Urothelium cell line (cell line): ENCODE measurements around the gene DPYSL4.

Source experiments
- DNase-seq: peaks from one replicate; pipeline ENCODE4 v3.0.0; 2011; ENCODE audit warnings: low spot score, mixed read lengths
- FAIRE-seq: peaks from 2 replicates; lab custom pipeline; 2011; peaks lifted over from hg19 to GRCh38; lab: Jason Lieb, UNC

The DPYSL4 gene

DNA sequence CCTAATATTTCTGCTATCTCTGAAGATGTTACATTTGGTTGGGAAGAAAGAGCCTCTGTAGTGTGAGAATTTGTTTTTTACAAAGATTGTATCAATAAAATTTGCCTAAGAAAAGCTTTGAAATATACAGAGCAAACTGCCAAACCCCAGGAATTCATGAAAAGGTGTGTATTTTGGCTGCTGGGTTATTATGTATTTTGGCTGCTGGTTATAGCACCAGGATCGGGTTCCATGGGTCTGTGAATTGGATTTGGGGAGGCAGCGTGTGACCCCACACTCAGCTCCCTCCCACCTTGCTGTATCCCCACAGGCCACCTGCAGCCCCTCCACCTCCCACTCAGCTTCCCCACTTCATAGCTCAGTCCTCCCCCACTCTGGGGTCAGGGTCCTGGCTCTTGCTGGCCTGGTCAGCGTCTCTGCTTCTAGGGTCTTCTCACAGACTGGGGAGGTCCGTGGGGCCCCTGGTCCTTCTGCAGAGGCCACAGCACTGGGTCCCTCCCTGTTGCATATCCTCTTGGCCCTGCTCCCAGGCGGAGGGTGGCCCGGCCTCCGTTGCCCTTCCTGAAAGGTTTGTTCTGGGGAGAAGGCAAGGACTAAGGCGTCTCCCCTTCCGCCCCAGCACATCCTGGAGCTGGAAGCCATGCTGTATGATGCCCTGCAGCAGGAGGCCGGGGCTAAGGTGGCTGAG, 24.0 kb upstream of the DPYSL4 start:
- DNase-seq, result no peak

DNA sequence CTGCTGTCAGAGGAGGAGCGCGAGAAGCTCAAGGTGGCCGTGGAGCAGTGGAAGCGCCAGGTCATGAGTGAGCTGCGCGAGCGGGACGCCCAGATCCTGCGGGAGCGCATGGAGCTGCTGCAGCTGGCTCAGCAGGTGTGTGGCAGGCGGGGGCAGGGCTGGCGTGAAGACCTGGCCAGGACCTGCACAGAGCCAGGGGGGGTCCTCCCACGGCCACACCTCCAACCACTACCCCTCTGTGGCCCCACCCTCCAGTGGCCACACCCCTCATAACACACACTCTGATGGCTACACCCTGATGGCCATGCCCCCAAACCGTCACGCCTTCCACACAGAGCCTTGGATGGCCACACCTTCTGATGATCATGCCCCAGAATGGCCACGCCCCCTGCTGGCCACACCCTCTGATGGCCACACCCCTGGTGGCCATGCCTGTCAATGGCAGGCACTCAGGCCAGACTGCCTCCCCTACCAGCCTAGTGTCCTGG, 23.4 kb upstream of the DPYSL4 start:
- peak; percentile 24 for DNase-seq
- FAIRE-seq, result peak; percentile 69

More for the DNA sequence above, 24.0 kb upstream of the DPYSL4 start:
- FAIRE-seq, result no peak

- FAIRE-seq (no peak), DNase-seq (no peak)
These were observed 22.8 kb upstream of the DPYSL4 start for GRCh38 chr10:132163826-132164515.

GRCh38 chr10:132164761-132165278, 21.9 kb upstream of the DPYSL4 start:
- no peak for FAIRE-seq
- DNase-seq, result no peak

DNA sequence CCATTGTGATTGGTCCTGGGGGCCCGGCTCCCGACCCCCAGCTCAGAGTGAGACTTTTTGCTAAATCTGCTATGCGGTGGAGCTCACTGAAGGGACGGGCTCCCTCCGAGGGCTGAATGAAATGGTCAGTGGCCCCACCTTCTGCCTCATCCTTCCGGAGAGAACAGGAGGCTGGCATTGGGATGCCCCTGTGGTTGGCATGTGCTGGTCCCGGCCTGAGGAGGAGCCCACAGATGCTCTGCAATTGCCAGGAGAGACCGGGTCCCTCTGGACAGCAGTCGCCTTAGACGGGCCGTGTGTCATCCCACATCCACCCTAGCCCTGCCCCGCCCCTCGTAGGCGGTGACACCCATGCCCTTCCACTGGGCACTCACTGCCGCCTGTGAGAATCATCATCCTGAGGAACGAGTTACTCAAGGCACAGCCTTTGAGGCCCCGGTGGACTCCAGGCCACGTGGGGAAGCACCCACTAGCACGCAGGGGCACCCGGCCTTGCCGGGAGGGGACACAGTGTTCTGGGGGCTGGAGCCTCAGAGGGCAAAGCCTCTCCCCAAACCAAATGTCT, 21.2 kb upstream of the DPYSL4 start:
- no peak for DNase-seq
- FAIRE-seq, result no peak

GRCh38 chr10:132166216-132166950, 20.4 kb upstream of the DPYSL4 start:
- FAIRE-seq (no peak), DNase-seq (no peak)

DNA sequence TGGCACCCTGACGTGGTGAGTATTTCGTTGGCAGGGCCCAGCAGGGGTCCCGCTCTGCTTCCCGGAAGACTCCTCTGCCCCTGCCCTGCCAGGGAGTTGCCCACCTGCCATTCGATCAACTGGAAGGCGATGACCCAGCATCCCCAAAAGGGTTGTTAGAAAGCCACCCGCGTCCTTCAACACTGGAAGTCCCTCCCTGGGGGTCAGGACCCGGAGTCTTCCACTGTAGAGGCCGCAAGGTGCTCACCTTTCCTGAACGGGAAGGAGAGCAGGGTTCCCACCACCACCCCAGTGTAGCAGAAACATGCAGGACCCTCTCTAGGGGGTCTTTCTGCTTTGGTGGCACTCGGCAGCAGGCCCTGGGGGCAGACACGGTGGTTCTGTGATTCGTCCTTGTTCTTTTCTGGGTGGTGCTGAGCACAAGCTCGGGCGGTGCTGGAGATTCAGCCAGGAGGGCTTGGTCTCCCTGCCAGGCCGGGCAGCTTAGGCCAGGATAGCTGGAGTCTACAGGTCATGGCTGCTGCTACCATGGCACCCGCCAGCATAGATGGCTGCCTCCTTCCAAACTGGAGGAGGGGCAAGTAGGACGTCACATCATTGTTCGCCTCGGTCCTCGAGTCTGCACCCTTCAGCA, 19.6 kb upstream of the DPYSL4 start:
- DNase-seq, result no peak
- no peak for FAIRE-seq

GRCh38 chr10:132167976-132168375, 18.8 kb upstream of the DPYSL4 start:
- DNase-seq (no peak), FAIRE-seq (no peak)

DNA sequence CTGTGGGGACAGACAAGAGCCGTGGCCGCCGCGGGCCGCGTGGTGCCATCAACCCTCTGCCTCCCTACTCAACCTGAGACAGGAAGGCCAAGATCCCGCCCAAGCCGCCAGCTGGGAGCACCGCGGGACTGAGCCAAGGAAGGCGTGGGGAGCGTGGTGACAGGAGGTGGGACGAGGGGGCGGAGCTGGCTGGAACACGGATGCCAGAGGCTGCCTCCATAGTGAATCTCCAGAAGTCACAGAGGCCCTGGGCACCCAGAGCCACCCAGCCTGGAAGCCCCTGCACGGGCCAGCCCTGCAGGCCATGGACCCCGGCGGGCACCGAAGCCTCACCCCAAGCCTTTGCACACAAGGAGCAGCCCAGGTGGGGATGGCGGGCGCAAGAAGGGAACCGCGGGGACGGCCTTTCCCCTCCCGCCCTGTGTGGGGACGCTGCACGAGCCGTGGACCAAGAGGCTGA, 18.1 kb upstream of the DPYSL4 start:
- FAIRE-seq (no peak), DNase-seq (no peak)

DNA sequence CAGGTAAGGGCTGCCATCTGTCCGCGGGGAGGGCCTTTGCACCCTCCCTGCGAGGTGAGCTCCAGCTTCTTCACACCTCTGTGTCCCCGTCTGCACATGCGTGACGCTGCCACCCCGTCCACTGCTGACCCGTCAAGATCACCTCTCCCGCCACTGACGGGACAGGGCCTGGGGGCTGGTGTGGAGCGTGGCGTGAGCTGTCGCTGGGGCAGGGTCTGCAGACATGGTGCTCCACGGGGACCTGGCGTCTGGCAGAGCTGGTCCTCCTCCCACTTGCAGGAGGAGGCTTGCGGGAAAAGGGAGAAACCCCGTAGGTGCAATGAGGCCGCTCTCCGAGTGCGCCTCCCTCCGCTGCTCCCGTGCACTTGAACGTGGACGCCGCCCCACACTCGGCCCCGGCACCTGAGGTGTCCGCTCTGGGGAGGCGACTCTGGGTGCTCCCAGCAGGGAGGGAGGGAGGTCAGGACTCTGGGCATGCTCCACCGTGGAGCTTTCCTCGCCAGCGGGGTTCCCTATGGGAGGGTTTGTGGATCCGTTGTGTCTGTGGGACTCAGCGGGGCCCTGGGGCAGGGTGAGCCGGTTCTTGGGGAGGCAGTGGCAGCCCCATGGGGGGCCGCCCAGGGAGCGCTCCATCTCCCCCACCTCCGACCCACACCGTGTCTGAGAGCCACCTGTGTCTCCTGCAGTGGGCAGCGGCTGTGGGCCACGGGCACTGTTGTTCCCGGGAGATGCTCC, 17.6 kb upstream of the DPYSL4 start:
- no peak for DNase-seq
- no peak for FAIRE-seq

DNA sequence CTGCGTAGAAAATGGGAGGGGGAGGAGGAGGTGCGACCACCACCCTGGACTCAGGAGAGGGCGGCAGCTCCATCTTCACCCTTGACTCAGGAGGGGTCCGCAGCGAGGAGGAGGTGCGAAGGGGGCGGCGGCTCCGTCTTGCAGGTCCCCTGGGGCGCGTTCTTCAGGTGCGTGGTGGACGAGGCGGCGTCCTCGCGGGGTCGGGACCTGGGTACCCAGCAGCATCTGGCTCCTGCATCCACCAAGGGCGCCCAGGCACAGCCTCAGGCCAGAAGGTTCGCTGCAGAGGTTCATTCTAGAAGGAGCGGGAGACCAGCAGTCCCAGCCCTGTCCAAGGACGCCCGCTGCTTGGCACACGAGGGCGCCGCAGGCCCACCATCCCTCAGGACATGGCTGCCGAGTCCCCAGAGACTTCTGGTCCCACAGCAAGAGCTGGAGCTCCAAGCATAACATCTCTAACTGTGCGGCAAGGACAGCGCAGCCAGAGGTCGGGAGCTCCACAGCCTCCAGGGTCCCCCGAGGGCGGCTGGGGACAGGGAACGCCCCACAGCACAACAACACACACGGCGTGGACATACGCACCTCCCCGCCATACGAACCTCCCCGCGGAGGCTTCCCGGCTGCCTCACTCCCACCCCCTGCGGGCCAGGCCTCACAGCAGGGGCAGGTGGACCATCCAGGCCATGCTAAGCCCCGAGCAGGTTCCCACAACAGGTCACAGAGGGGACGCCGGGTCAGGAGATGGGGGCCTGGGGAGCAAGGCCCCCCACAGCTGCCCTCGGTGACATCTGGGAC, 16.8 kb upstream of the DPYSL4 start:
- DNase-seq (no peak), FAIRE-seq (no peak)

DNA sequence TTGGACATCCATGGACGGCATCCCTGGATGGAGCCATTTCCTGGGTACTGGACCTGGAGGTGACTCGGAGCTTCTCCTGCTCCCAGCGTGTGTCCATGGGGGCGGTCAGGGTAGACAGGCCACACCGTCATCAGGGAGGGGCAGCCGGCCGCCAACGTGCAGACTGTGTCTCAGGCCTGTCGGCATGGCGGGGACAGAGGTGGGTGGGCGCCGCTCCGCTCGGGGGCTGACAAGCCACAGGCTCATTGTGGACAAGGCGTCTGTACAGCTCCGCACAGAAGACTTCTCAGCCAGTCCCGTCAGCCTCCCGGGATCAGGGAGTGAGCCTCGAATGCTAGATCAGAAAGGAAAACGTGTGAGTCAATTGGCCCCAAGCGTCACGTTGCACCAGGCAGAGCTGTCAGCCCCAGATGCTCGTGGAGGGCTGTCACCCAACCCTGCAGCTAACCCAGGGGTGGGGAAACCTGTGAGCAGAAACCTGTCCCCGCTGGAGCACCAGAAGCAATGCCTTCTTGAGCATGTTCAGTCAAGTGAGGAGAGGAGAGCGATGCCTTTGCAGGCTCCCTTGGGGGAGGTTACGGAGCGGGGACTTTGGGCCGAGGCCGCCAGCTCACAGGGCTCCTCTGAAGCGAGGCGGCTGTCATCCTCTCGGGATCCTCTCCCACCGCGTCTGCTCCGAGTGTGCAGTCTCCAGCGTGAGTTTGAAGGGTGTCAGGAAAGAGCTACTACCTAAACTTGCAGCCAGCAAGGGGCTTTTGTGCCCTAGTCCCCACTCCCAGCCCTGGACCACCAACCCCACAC, 16.0 kb upstream of the DPYSL4 start:
- FAIRE-seq (no peak), DNase-seq (no peak)

DNA sequence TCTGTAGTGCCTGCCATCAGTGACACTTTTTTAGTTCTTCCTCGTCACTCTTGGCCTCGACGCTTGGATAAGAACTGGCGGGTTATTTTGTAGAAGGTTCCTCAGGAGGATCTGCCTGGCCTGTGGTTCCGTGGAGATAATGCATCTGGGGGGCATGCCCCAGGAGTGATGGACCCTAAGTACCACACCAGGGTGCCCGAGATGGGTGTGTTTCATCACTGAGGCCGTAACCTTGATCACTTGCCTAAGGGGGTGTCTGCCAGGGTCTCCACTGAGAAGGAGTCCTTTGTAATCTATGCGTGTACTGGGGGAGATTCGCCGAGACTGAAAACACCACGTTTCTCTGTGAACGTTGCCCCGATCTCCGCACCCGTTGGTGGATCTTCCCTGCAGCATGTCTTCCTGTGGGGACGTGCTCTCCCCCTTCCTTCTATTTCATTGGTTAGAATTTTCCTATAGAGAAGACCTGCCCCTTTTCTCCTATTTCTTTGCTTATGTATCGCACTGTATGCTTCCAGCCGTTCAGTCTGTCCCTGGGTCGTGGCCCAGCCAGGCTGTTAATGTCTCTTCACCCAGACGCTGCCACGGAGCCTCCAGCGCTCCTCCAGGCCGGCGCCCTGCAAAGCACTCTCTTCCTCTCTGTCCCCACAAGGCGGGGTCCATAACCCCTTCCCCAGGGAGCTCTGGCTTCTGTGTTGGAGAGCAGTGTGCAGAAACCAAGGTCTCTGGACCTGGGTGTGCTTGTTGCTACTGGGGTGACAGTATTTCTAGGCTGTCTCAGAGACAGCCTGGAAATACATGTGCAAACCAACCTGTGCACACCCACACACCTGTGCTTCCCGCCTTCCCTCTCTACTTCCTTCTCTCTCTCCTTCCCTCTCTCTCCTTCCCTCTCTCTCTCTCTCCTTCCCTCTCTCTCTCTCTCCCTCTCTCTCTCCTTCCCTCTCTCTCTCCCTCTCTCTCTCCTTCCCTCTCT, 14.4 kb upstream of the DPYSL4 start:
- FAIRE-seq, result no peak

GRCh38 chr10:132173185-132173584, 13.6 kb upstream of the DPYSL4 start:
- FAIRE-seq (no peak), DNase-seq (no peak)

More for the DNA sequence above, 14.4 kb upstream of the DPYSL4 start:
- DNase-seq, result no peak

DNA sequence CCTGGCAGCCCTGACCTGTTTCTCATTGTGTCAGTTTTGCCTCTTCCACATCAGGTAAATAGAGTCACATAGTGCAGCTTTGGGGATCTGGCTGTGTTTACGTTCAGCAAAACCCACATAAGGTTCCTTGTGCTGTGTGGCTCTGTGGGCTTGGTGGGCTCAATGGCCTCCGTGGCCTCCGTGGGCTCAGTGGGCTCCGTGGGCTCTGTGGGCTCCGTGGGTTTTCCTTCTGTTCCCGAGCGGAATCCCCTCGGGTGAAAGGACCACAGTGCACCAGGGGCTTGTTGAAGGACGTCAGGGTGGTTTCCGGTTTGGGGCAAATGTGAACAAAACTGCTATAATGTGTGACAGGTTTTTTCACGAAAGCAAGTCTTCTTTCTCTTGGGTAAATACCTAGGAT, 12.5 kb upstream of the DPYSL4 start:
- no peak for FAIRE-seq
- no peak for DNase-seq

GRCh38 chr10:132175408-132175807, 11.3 kb upstream of the DPYSL4 start:
- DNase-seq (no peak), FAIRE-seq (no peak)

GRCh38 chr10:132175907-132176581, 10.7 kb upstream of the DPYSL4 start:
- no peak for FAIRE-seq
- DNase-seq, result no peak
